Renal pelvis (tissue), 4 donors: Measurements from ENCODE around the gene HBQ1. TPM values are rescaled to one million over a fixed set of nuclear protein-coding genes. Genes with fewer than 3 reads are reported as not detected.
"Not testable (repeated sequence)": the region's sequence is repeated elsewhere in the genome, so short reads cannot be mapped to it uniquely, and the experiment has no call there.

Experiments
- DNase-seq: peaks from one replicate; pipeline ENCODE4 v3.0.0-alpha.2; 2013
- polyA plus RNA-seq, 3 donors: library from polyadenylated mRNA; unstranded; fragments of 120-200 nt; gene quantifications; one replicate each; pipeline ENCODE4 v1.2.1, GENCODE V29; 2013; ENCODE audit not compliant: insufficient read length in 3 of 3

Gene HBQ1
- polyA plus RNA-seq, 3 donors, result 0.73 to 1.2 (median 0.75) TPM

GRCh38 chr16:159136-159849, 21.0 kb upstream of the HBQ1 start:
- DNase-seq, result no peak

GRCh38 chr16:160242-160641, 20.0 kb upstream of the HBQ1 start:
- not testable (repeated sequence) for DNase-seq

- no peak for DNase-seq
Observed at GRCh38 chr16:160691-161190, 19.5 kb upstream of the HBQ1 start.

GRCh38 chr16:162271-162991, 17.8 kb upstream of the HBQ1 start:
- DNase-seq, result no peak

- DNase-seq, result not testable (repeated sequence)
Observed at GRCh38 chr16:163139-163538, 17.1 kb upstream of the HBQ1 start.

GRCh38 chr16:163696-164095, 16.6 kb upstream of the HBQ1 start:
- DNase-seq, result not testable (repeated sequence)

GRCh38 chr16:164134-164823, 16.0 kb upstream of the HBQ1 start:
- DNase-seq, result not testable (repeated sequence)

- no peak for DNase-seq
Observed at GRCh38 chr16:164827-165538, 15.3 kb upstream of the HBQ1 start.

GRCh38 chr16:165539-166374, 14.5 kb upstream of the HBQ1 start, which contains the start of gene HBM:
Gene HBM, plus strand, starts transcription at chr16:165978. Its CDS starts 20 bp downstream, at chr16:165998.
- no peak for DNase-seq

GRCh38 chr16:166375-167121, 13.7 kb upstream of the HBQ1 start:
- no peak for DNase-seq

- no peak for DNase-seq
Observed at GRCh38 chr16:167122-167690, 13.1 kb upstream of the HBQ1 start.

- DNase-seq, result no peak
Observed at GRCh38 chr16:168424-168823, 11.8 kb upstream of the HBQ1 start.

- no peak for DNase-seq
Observed at GRCh38 chr16:169014-169413, 11.2 kb upstream of the HBQ1 start.

GRCh38 chr16:170088-170507, 10.2 kb upstream of the HBQ1 start:
- DNase-seq, result not testable (repeated sequence)

- DNase-seq, result no peak
Observed at GRCh38 chr16:170788-171187, 9.5 kb upstream of the HBQ1 start.

GRCh38 chr16:172374-172941, 7.8 kb upstream of the HBQ1 start, which contains the start of gene HBA2:
Gene HBA2, plus strand, starts transcription at chr16:172876. Its CDS starts 37 bp downstream, at chr16:172913.
- not testable (repeated sequence) for DNase-seq

GRCh38 chr16:173211-173854, 6.9 kb upstream of the HBQ1 start:
- not testable (repeated sequence) for DNase-seq

GRCh38 chr16:173928-174769, 6.1 kb upstream of the HBQ1 start:
- DNase-seq, result not testable (repeated sequence)
